Nephron progenitor cell (in vitro differentiated cells): ENCODE measurements around the gene CD19.
"Not testable (repeated sequence)": the region's sequence is repeated elsewhere in the genome, so short reads cannot be mapped to it uniquely, and the experiment has no call there.

Source experiments
- DNase-seq: peaks from one replicate; pipeline ENCODE4 v3.0.0; 2021
- H3K27ac Mint-ChIP-seq: 2 replicates; pipeline ENCODE4 v1.8.0; 2021; ENCODE audit warnings: mild to moderate bottlenecking, moderate library complexity, mixed read lengths
- H3K27me3 Mint-ChIP-seq: 2 replicates; pipeline ENCODE4 v1.8.0; 2021; ENCODE audit warnings: mild to moderate bottlenecking, low read depth, mixed read lengths; ENCODE audit not compliant: poor library complexity
- H3K36me3 Mint-ChIP-seq: 2 replicates; pipeline ENCODE4 v1.8.0; 2021; ENCODE audit warnings: low read depth, mixed read lengths
- H3K4me1 Mint-ChIP-seq: 2 replicates; pipeline ENCODE4 v1.8.0; 2021; ENCODE audit warnings: mixed read lengths
- H3K4me3 Mint-ChIP-seq: 2 replicates; pipeline ENCODE4 v1.8.0; 2021; ENCODE audit warnings: mild to moderate bottlenecking, moderate library complexity, mixed read lengths
- H3K9me3 Mint-ChIP-seq: 2 replicates; pipeline ENCODE4 v1.8.0; 2021; ENCODE audit warnings: mild to moderate bottlenecking, moderate library complexity, mixed read lengths
- TF ChIP-seq, protein P1 (sequence below): fragments of 200-600 bp; sonication (generic); IDR thresholded peaks from 2 replicates; pipeline ENCODE4 v1.5.0; 2021; ENCODE audit warnings: antibody characterized with exemption

Gene CD19

DNA sequence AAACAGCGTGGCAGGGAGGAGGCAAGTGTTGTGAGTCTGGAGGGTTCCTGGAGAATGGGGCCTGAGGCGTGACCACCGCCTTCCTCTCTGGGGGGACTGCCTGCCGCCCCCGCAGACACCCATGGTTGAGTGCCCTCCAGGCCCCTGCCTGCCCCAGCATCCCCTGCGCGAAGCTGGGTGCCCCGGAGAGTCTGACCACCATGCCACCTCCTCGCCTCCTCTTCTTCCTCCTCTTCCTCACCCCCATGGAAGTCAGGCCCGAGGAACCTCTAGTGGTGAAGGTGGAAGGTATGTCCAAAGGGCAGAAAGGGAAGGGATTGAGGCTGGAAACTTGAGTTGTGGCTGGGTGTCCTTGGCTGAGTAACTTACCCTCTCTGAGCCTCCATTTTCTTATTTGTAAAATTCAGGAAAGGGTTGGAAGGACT lies at the start of gene CD19:
Gene CD19 (plus strand): TSS at position 171 of the 425 bp plus-strand sequence. CDS start 30 bp downstream, at position 201.
- Mint-ChIP-seq H3K27ac (peak within 1 kb of the TSS; percentile 45), H3K36me3 (no peaks in the 10 kb centered on the region), H3K9me3 (peaks cover 4% of the 10 kb centered on the region), H3K27me3 (peaks cover 9% of the 10 kb centered on the region), H3K4me1 (peaks cover 41% of the 10 kb centered on the region), H3K4me3 (no peak within 1 kb of the TSS)
- DNase-seq = no peak
- TF ChIP-seq, protein P1, sequence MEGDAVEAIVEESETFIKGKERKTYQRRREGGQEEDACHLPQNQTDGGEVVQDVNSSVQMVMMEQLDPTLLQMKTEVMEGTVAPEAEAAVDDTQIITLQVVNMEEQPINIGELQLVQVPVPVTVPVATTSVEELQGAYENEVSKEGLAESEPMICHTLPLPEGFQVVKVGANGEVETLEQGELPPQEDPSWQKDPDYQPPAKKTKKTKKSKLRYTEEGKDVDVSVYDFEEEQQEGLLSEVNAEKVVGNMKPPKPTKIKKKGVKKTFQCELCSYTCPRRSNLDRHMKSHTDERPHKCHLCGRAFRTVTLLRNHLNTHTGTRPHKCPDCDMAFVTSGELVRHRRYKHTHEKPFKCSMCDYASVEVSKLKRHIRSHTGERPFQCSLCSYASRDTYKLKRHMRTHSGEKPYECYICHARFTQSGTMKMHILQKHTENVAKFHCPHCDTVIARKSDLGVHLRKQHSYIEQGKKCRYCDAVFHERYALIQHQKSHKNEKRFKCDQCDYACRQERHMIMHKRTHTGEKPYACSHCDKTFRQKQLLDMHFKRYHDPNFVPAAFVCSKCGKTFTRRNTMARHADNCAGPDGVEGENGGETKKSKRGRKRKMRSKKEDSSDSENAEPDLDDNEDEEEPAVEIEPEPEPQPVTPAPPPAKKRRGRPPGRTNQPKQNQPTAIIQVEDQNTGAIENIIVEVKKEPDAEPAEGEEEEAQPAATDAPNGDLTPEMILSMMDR = no peak

GRCh38 chr16:28882551-28883160 lies 49.1 kb upstream of the CD19 start:
- peak; percentile 71 for DNase-seq
- H3K9me3 Mint-ChIP-seq = no peaks in the 10 kb centered on the region
- H3K27me3 Mint-ChIP-seq = peaks cover 12% of the 10 kb centered on the region
- no peaks in the 10 kb centered on the region for H3K36me3 Mint-ChIP-seq
- H3K27ac Mint-ChIP-seq = no peak overlapping the region
- TF ChIP-seq, protein P1 = no peak
- H3K4me3 Mint-ChIP-seq = no peak overlapping the region
- H3K4me1 Mint-ChIP-seq = peaks cover 71% of the 10 kb centered on the region

DNA sequence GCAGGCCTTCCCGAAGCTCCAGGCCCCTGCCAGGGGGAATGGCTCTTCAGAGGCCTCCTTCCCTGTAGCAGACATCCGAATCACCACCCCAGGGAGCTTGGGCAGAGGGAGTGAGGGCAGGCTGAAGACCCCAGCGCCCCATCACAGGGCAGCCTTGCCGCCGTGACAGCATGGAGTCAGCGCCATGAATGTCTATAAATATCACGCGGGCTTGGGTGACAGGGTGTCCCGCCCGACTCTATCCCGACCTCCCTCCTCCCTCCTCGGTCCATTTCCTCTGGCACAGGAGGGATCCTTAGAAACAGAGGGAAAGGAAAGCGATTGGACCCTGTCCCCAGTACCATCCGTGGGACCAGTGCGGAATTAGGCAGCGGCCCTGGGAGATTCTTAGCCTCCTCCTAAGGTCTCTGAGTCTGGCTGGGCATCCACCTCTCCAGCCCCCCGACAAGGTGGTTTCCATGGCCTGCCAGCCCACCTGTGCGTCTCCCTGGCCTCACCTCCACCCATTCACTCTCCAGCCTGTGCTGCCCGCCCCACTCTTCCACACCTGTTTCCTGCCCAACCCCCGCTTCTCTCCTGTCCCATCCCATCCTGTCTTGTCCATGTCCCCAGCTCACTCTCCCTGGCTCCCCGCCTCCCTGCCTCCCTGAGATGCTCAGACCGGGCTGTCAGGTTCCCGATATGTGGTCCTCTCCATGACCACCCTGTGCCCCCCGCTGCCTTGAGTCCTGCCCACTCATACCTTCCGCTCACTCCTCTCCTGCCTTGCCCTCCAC lies 48.4 kb upstream of the CD19 start:
- Mint-ChIP-seq H3K4me1 (peaks cover 63% of the 10 kb centered on the region), H3K27me3 (peaks cover 9% of the 10 kb centered on the region), H3K4me3 (peak overlapping the region; percentile 7), H3K27ac (peak overlapping the region; percentile 94), H3K9me3 (no peaks in the 10 kb centered on the region), H3K36me3 (no peaks in the 10 kb centered on the region)
- TF ChIP-seq, protein P1 = no peak
- no peak for DNase-seq

DNA sequence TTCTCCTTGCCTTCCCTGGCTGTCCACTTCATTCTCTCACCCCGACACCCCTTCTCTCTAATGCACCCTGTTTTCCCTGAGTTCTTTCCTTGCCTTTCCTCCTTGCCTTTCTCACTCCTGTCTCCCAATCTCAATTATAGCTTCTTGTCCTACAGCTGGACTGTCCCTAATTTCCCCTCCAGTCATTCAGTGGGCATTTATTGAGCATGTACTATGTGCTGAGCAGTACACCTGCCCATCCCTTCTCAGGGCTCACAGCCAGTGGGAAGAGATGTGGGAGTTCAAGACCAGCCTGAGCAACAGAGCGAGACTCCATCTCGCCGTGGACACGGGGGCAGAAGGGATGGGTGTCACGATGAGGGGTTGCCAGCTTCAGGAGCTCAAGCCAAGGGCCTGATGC lies 47.7 kb upstream of the CD19 start:
- H3K4me3 Mint-ChIP-seq = peak overlapping the region; percentile 7

DNA sequence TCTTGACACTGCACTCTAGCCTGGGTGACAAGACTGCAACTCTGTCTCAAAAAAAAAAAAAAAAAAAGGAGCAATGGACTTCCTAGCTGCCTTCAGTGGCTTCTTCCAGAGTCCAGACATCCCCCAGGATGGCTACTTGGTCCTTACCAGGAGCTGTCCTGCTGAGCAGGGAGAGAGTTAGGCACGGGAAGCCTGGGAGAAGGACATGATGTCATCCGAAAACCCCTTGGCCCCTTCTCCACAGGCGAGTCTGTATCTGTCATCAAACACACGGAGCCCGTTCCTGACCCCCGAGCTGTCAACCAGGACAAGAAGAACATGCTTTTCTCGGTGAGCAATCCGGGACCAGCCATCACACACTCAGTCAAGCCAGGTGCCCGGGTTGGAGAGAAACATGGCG lies 44.8 kb upstream of the CD19 start:
- no peaks in the 10 kb centered on the region for H3K9me3 Mint-ChIP-seq
- H3K27ac Mint-ChIP-seq = no peak overlapping the region
- H3K4me1 Mint-ChIP-seq = peaks cover 36% of the 10 kb centered on the region
- DNase-seq = no peak
- H3K27me3 Mint-ChIP-seq = peaks cover 6% of the 10 kb centered on the region
- TF ChIP-seq, protein P1 = no peak
- no peak overlapping the region for H3K4me3 Mint-ChIP-seq
- H3K36me3 Mint-ChIP-seq = no peaks in the 10 kb centered on the region

More for the DNA sequence above, 47.7 kb upstream of the CD19 start:
- DNase-seq = no peak
- Mint-ChIP-seq H3K27ac (peak overlapping the region; percentile 94), H3K9me3 (no peaks in the 10 kb centered on the region), H3K4me1 (peaks cover 57% of the 10 kb centered on the region), H3K36me3 (no peaks in the 10 kb centered on the region), H3K27me3 (peaks cover 9% of the 10 kb centered on the region)
- TF ChIP-seq, protein P1 = no peak

GRCh38 chr16:28890355-28890754 lies 41.4 kb upstream of the CD19 start:
- H3K9me3 Mint-ChIP-seq, H3K27me3 Mint-ChIP-seq, H3K27ac Mint-ChIP-seq, H3K36me3 Mint-ChIP-seq, H3K4me3 Mint-ChIP-seq, DNase-seq: not testable (repeated sequence)
- peaks cover 12% of the 10 kb centered on the region for H3K4me1 Mint-ChIP-seq
